OCI-M2 (cell line): ENCODE data around the gene PDIA4.
A peak's percentile ranks its signal among the peaks of the same experiment; 100 is the strongest.
"Not testable (repeated sequence)": the region's sequence is repeated elsewhere in the genome, so short reads cannot be mapped to it uniquely, and the experiment has no call there.

Source experiments
- DNase-seq: peaks from one replicate; lab custom pipeline; 2025; ENCODE audit not compliant: unreplicated experiment; lab: John Stamatoyannopoulos, UW

PDIA4 gene

DNA sequence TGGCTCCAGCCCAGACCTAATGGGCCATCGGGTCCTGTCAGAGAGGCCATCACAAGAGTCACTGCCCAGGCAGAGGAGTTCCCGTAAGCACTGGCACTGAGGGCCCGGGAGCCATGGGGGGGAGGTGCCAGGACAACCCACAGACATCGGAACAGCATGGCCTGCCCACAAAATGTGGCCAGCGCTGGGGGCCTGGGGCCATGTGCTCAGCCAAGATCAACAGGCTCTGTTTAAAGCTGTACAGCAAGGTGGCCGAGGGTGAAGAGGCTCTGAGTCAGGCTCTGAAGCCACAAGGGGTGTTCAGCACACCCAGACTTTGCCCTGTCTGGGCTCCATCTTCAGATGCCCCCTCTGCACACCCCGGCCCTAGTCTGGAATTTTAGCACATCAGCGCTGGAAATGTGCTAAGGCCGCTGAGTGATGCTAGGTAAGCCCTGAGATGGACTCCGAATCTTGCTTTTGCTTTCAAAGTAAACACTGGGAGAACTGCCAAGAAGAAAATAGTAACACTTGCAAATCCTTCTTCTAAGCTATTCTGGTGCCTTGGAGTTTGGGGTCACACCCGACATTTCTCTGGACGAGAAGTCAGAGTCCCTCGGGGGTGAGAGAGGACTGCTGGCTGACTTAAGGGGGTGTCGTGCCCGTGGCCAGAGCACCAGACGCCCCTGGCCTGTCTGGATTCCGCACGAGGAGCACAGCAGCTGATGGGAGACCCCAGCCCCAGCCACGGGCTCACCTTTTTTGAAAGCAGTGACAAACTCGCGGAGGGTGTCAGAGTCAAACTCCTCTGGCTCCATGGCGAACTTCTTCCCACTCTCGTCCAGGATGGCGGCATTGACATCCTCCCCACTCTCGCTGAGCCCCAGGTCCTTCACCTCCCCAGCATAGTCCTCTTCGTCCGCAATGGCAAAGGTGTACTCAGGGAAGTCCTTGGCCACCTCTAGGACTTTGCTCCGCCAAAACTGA lies 23.6 kb downstream of the PDIA4 start:
- DNase-seq: no peak

DNA sequence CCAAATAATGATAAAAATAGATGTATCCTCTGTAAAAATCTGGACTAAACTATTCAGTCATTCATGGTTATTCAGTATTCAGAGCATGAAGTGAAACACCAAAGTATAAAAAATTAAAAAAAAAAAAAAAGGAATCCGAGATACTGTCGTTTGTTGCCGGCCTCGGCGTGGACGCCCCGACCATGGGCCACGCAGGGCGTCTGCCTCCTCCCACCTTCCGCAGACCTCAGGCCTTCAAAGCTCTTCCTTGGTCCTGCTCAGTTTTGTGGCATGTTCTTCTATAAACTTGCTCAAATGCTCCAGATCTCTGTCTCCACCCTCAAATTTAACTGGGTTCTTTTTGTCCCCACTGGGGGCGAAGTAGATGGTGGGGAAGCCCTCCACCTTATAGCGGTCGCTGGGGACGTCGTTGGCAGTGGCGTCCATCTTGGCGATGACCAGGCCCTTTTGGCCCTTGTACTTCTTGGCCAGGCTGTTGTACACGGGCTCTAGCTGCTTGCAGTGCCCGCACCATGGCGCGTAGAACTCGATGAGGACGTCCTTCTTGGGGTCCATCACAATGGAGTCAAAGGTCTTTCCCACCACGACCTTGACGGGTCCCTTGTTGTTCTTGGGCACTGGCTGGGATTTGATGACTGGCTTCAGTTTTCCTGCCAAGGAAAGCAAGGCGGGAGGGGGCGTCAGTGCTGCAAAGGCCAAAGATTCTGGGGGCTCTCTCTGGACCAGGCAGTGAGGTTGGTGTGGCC lies 24.6 kb downstream of the PDIA4 start:
- DNase-seq: no peak

- no peak for DNase-seq
Observed at GRCh38 chr7:149003018-149003417, 25.3 kb downstream of the PDIA4 start.

- no peak for DNase-seq
Observed at GRCh38 chr7:149002604-149003003, 25.7 kb downstream of the PDIA4 start.

DNA sequence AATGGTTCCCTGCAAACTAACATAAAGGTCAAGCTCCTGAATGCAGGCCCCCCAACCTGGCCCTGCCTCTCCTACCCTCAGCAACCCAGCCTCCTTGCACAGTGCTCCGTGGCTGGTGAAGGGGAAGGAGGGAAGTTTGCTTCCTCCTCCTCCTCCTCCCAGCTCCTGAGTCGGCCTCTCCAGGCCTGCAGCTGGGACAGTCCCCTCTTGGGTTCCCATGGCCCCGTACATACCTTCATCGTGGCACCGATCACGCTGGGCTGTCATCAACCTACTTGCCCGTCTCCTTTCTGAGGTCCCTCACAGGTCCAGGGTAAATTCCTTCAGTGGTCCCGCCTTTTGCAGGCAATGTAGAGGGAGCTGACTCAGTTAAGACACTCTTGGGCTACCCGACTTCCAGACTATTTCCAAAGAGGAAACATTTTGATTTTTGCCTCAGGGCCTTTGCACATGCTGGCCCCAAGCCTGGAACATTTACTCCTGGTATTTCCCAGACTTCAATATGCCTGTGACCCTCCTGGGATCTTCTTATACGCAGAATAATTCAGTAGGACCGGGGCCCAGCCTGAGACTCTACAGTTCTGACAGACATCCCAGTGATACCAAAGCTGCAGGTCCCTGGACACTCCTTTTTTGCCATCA lies 26.8 kb downstream of the PDIA4 start:
- no peak for DNase-seq

- no peak for DNase-seq
Observed at GRCh38 chr7:149000961-149001360, 27.3 kb downstream of the PDIA4 start.

DNA sequence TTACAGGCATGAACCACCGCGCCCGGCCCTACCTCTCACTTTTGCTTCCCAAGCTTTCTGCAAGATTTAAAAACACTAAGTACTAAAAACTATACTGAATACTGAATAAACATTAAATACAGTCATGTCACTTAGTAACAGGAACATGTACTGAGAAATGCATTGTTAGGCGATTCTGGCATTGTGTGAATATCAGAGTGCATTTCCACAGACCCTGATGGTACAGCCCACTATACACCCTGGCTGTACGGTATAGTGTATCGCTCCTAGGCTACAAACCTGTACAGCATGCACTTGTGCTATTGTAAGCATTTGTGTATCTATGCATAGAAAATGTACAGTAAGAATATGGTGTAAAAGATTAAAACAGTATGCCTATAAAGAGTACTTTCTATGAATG lies 29.1 kb downstream of the PDIA4 start:
- no peak for DNase-seq

DNA sequence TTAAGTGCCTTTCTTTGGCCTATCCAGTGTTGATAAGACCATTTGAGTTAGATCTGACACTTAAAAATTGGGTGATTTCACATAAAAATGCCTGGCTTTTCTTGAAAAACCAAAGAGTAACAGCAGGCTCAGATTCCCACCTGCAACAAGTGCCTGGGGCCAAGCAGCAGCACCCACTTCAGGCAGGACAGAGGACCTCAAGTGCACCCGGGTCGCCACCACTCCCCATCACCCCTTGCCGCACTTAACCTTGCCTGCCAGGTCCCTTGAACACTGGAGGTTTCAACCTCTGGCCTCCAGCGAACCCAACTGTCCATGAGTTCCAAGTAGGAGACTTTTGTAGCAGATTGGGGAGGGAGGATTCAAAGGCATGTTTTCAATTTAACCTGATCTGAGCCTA lies 30.8 kb downstream of the PDIA4 start:
- no peak for DNase-seq

- no peak for DNase-seq
Observed at GRCh38 chr7:148994576-148994975, 33.7 kb downstream of the PDIA4 start.

- no peak for DNase-seq
Observed at GRCh38 chr7:148993193-148993592, 35.1 kb downstream of the PDIA4 start.

DNA sequence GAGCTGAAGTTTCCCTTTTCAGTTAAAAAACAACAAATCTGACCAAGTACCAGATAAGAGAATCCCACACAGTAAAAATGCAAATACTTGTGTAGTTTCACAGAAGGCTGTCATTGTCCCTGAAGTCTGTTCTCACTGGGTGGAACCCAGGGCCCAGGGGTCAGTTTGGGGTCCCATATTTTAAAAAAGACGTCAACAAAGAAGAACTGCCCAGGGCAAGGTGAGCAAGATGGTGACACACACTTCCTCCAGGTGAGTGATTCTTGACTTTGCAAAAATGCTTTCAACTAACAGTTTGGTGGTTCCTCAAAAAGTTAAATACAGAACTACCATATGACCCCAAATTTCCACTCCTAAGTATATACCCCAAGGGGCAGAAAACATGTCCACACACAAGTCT lies 36.8 kb downstream of the PDIA4 start:
- no peak for DNase-seq

- no peak for DNase-seq
Observed at GRCh38 chr7:148987751-148988512, 40.4 kb downstream of the PDIA4 start.

- peak; percentile 97 for DNase-seq
Observed at GRCh38 chr7:148987010-148987750, 41.1 kb downstream of the PDIA4 start.

- no peak for DNase-seq
Observed at GRCh38 chr7:148986742-148987009, 41.6 kb downstream of the PDIA4 start.

DNA sequence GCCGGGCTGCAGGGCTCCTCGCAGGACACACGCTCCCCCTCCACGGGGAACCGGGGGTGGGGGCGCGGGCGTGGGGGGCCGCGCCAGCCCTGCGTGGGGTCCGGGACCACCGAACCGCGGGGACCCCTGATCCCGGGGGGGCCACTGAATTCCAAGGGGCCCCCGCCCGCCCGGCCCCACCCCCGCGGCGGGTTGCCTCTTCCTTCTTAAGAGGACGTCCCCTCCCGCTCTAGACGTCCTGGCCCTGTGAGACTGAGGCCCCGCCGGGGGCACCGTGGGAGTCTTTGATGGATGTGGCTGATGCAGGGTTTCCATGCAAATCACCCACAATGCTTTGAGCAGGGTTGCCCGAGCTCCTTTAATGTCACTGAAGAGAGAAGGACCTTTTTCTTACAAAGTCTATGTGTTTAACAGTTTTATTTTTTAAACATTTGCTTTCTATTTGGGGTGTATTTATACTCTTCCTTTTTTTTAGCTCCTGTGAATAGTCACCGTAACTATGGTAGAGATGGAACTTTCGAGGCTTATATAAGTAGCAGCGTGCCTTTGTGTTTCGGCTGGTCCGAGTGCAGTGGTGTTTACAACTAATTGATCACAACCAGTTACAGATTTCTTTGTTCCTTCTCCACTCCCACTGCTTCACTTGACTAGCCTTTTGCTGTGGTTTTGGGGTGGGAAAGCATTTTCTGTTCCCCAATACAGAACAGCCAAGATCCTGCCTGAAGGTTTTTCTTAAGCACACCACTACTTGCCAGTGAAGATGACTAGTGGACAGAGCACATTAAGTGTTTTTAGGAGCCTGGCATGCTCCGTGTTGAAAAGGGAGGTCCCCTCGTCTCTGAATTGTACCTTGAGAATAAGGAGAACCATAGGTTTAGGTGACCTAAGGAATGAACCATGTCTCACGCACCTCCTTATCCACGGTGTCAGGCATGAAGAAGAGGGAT lies 44.8 kb downstream of the PDIA4 start:
- DNase-seq: peak; percentile 84

DNA sequence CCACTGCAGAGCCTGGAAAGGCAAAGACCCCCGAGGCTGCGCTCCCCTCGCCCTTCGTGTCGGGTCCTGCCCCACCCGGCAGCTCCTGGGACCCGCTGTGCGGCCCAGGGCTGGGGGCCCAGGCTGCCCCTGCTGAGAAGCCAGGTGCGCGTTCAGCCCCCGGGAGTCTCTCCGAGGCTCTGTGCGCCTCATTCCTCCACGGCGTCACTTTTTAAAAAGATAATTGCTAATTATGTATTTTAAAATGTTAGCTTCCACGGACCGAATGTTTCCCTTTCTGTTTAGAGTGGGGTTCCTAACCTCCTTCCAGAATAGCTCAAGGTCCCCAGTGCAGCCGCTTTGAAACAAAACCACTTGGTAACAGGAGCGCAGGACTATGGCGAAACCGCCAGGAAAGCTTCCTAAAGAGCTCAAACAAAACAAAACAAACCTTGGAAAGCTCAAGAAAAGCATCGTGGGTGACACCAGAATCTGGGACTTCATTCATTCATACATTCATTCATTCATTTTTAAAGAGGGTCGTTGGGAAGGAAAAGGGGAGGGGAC lies 45.6 kb downstream of the PDIA4 start:
- no peak for DNase-seq

- DNase-seq: no peak
Observed at GRCh38 chr7:148979827-148980226, 48.5 kb downstream of the PDIA4 start.

DNA sequence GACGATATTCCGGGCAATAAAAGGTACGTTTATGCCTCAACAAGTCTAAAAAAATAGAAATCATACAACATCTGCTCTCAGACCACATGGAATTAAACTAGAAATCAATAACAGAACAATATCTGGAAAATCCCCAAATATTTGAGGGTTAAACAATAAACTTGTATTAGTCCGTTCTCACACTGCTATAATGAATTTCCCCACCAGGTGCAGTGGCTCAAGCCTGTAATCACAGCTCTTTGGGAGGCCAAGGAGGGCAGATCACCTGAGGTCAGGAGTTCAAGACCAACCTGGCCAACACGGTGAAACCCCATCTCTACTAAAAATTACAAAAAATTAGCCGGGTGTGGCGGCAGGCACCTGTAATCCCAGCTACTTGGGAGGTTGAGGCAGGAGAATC lies 49.2 kb downstream of the PDIA4 start:
- DNase-seq: not testable (repeated sequence)

DNA sequence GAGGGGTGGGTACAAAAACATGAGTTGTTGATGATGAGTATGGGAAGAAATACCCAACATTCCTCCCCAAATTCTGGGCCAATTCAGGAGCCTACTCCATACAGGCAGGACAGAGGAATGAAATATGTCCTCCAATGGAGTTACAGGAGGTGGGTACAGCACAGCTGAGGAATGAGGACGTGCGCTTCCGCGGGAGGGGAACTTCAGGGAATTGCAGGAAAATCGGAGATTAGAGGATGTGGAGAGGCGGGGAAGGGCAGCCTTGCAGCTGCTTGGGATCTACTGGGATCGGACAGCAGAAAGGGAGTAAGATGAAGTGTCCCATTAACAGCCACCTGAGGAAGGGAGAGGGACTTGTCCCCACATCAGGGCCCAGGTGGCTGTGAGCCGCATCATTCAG lies 50.2 kb downstream of the PDIA4 start:
- DNase-seq: no peak
